KMS-11 (cell line): Measurements from ENCODE around the gene C15orf61.

Experiments
- H2AFZ ChIP-seq: fragments of 200-600 bp; sonication (generic); 2 replicates; pipeline ENCODE4 v1.6.1; 2016; ENCODE audit warnings: antibody characterized with exemption, mixed run types, low read depth
- H3K27ac ChIP-seq: fragments of 200-600 bp; sonication (generic); 2 replicates; pipeline ENCODE4 v1.6.1; 2016; ENCODE audit warnings: mild to moderate bottlenecking, mixed run types
- H3K27me3 ChIP-seq: fragments of 200-600 bp; sonication (generic); 2 replicates; pipeline ENCODE4 v1.6.1; 2017; ENCODE audit warnings: mild to moderate bottlenecking, low read depth, mixed run types, moderate library complexity; ENCODE audit not compliant: insufficient read depth
- H3K36me3 ChIP-seq: fragments of 200-600 bp; sonication (generic); 2 replicates; pipeline ENCODE4 v1.6.1; 2017; ENCODE audit warnings: mild to moderate bottlenecking, mixed run types; ENCODE audit not compliant: insufficient read depth
- H3K4me1 ChIP-seq: fragments of 200-600 bp; sonication (generic); 2 replicates; pipeline ENCODE4 v1.6.1; 2016; ENCODE audit warnings: mild to moderate bottlenecking, low read depth, mixed run types; ENCODE audit not compliant: poor library complexity, severe bottlenecking
- H3K4me2 ChIP-seq: fragments of 200-600 bp; sonication (generic); 2 replicates; pipeline ENCODE4 v1.7.0; 2016; ENCODE audit warnings: mild to moderate bottlenecking, mixed run types
- H3K4me3 ChIP-seq: fragments of 200-600 bp; sonication (generic); IDR thresholded peaks from 2 replicates; pipeline ENCODE4 v1.6.1; 2017; ENCODE audit warnings: low read depth, low read length, mixed read lengths; ENCODE audit not compliant: insufficient read depth
- H3K79me2 ChIP-seq: fragments of 200-600 bp; sonication (generic); 2 replicates; pipeline ENCODE4 v1.6.1; 2016; ENCODE audit warnings: low read depth, mixed run types; ENCODE audit not compliant: insufficient read depth
- H3K9ac ChIP-seq: fragments of 200-600 bp; sonication (generic); 2 replicates; pipeline ENCODE4 v1.6.1; 2016; ENCODE audit warnings: mild to moderate bottlenecking, mixed run types
- H4K20me1 ChIP-seq: fragments of 200-600 bp; sonication (generic); 2 replicates; pipeline ENCODE4 v1.6.1; 2016; ENCODE audit warnings: mild to moderate bottlenecking, mixed run types; ENCODE audit not compliant: insufficient read depth
- CTCF ChIP-seq: fragments of 200-600 bp; sonication (generic); conservative IDR thresholded peaks from 2 replicates; pipeline ENCODE4 v1.6.1; 2017; ENCODE audit warnings: low read depth, mild to moderate bottlenecking, antibody characterized with exemption, low read length, moderate library complexity, mixed read lengths

C15orf61 gene

DNA sequence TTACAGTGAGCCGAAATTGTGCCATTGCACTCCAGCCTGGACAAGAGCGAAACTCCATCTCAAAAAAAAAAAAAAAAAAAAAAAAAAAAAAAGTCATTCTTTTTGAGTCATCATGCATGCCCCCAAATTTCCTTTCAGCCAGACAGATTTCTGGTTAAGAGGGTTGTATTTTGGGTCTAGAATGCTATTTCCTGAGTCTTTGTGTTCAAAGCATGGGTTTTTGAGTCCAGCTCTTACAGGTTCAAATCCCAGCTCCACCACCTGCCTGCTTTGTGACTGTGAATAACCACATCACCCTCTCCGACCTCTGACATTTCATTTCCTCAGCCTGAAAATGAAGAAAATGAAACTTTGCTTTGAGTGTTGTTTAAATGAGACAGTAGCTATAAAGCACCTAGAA is 9.3 kb upstream of the C15orf61 start:
- TF ChIP-seq CTCF, result no peak
- H3K4me2 ChIP-seq, result no peak overlapping the region
- H3K79me2 ChIP-seq, result no peaks in the 10 kb centered on the region
- no peaks in the 10 kb centered on the region for H4K20me1 ChIP-seq
- no peak overlapping the region for H3K9ac ChIP-seq
- H2AFZ ChIP-seq, result no peak overlapping the region
- no peak overlapping the region for H3K27ac ChIP-seq
- no peaks in the 10 kb centered on the region for H3K4me1 ChIP-seq
- no peaks in the 10 kb centered on the region for H3K36me3 ChIP-seq
- no peaks in the 10 kb centered on the region for H3K27me3 ChIP-seq
- no peak overlapping the region for H3K4me3 ChIP-seq

DNA sequence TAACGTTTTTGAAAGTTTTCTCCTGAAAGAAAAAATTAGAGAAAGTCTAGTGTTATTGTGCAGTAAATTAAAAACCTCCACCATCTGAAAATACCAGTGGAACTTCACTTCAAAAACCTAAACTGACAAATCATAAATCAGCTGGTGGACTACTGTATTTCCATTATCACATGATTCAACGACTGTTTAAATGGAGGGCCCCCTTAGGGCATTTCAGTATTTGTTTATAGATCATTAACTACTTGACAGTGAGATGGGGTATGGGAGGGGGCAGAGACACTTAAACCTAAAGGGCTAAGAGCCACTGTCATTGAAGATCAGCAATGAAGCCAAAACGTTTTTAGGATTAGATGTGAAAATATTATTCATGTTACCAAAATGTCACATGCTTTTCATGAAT is 8.8 kb upstream of the C15orf61 start:
- no peak overlapping the region for H2AFZ ChIP-seq
- no peak overlapping the region for H3K27ac ChIP-seq
- H3K4me1 ChIP-seq, result no peaks in the 10 kb centered on the region
- H3K36me3 ChIP-seq, result no peaks in the 10 kb centered on the region
- no peak overlapping the region for H3K9ac ChIP-seq
- no peaks in the 10 kb centered on the region for H3K79me2 ChIP-seq
- TF ChIP-seq CTCF, result no peak
- H4K20me1 ChIP-seq, result no peaks in the 10 kb centered on the region
- H3K4me3 ChIP-seq, result no peak overlapping the region
- H3K4me2 ChIP-seq, result no peak overlapping the region
- no peaks in the 10 kb centered on the region for H3K27me3 ChIP-seq

GRCh38 chr15:67512933-67513714 is 7.8 kb upstream of the C15orf61 start:
- H3K4me1 ChIP-seq, result no peaks in the 10 kb centered on the region
- H3K79me2 ChIP-seq, result no peaks in the 10 kb centered on the region
- H3K27me3 ChIP-seq, result no peaks in the 10 kb centered on the region
- H3K27ac ChIP-seq, result no peak overlapping the region
- no peak overlapping the region for H3K4me3 ChIP-seq
- no peak overlapping the region for H3K4me2 ChIP-seq
- no peak for TF ChIP-seq CTCF
- H2AFZ ChIP-seq, result no peak overlapping the region
- no peaks in the 10 kb centered on the region for H3K36me3 ChIP-seq
- H3K9ac ChIP-seq, result no peak overlapping the region
- no peaks in the 10 kb centered on the region for H4K20me1 ChIP-seq

GRCh38 chr15:67515090-67515489 is 5.8 kb upstream of the C15orf61 start:
- Histone ChIP-seq H3K9ac (no peak overlapping the region), H3K4me1 (peaks cover 6% of the 10 kb centered on the region), H3K4me3 (no peak overlapping the region), H3K36me3 (no peaks in the 10 kb centered on the region), H3K79me2 (no peaks in the 10 kb centered on the region), H2AFZ (no peak overlapping the region), H3K27me3 (no peaks in the 10 kb centered on the region), H3K27ac (no peak overlapping the region), H3K4me2 (no peak overlapping the region), H4K20me1 (no peaks in the 10 kb centered on the region)
- no peak for TF ChIP-seq CTCF
